Epithelial cell of esophagus (primary cell): ENCODE measurements around the gene IRF1.

ENCODE experiments used
- DNase-seq: peaks from one replicate; pipeline ENCODE4 v3.0.0; 2010; ENCODE audit warnings: low read depth
- H3K4me3 ChIP-seq: 2 replicates; pipeline ENCODE4 v1.5.1; 2011; ENCODE audit warnings: mild to moderate bottlenecking, low read length, control low read depth
- CTCF ChIP-seq: IDR thresholded peaks from 2 replicates; pipeline ENCODE4 v1.5.1; 2011; ENCODE audit warnings: low read depth, mild to moderate bottlenecking, low read length, control low read depth, inconsistent platforms; ENCODE audit not compliant: insufficient read depth; ENCODE audit errors: missing control alignments

Gene IRF1

GRCh38 chr5:132464156-132464939 lies 26.2 kb downstream of the IRF1 start:
- no peak for TF ChIP-seq CTCF
- DNase-seq: no peak
- no peak overlapping the region for H3K4me3 ChIP-seq

GRCh38 chr5:132463811-132464155 lies 26.8 kb downstream of the IRF1 start:
- no peak for DNase-seq
- no peak for TF ChIP-seq CTCF
- H3K4me3 ChIP-seq: no peak overlapping the region

DNA sequence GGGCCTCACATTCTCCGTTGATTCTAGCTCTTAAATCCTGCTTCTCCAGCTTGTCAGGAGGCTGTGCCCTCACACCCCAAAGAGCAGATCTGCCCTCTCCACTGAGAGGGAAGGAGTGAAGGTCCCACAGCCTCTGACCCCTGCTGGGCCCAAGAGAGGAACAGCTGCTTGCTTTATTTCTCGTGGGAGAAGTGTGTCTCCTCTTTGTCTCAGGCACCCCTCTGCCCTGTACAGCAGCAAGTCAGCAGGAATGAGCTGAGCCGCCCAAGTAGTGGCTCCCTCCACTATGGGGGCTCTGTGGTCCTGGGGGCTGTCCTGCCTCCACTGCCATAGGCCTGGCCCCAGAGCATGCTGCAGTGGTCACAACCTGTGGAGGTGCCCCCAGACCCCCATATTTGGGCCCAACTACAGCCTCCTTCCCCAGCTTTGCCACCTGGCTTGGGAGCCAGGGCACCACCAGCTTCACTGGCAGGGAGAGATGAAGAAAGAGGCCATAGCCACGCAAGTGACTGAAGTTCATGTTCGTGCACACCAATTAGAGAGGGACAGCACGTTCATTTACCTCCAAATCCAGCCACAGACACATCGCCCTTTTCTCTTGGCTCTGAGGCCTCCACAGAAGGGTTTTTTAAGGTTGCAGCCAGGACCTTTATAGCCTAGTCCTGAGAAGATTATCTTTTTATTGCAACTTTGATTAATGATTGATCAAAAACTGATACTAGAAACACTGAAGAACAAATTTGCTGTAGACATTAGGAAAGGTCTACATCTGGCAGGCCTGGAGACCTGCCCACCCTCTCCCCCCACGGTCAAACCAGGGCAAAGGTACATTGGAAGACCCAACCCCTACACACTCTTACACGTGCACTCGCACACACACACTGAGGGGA lies 27.5 kb downstream of the IRF1 start:
- no peak for TF ChIP-seq CTCF
- DNase-seq: no peak
- no peak overlapping the region for H3K4me3 ChIP-seq

GRCh38 chr5:132462333-132462732 lies 28.2 kb downstream of the IRF1 start:
- no peak for DNase-seq
- H3K4me3 ChIP-seq: no peak overlapping the region
- TF ChIP-seq CTCF: no peak

DNA sequence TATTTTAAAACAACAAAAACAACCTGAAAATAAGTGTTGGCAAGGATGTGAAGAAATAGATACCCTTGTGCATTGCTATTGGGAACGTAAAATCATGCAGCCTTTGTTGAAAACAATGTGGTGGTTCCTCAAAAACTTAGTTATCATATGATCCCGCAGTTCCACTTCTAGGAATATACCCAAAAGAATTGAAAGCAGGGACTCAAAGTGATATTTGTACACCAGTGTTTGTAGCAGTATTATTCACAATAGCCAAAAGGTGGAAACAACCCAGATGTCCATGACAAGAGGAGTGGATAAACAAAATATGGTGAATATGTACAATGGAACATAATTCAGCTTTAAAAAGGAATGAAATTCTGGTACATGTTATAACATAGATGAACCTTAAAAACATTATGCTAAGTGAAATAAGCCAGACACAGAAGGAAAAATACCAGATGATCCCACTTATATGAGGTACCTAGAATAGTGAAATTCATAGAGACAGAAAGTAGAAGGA lies 29.0 kb downstream of the IRF1 start:
- H3K4me3 ChIP-seq: no peak overlapping the region
- no peak for TF ChIP-seq CTCF
- no peak for DNase-seq

DNA sequence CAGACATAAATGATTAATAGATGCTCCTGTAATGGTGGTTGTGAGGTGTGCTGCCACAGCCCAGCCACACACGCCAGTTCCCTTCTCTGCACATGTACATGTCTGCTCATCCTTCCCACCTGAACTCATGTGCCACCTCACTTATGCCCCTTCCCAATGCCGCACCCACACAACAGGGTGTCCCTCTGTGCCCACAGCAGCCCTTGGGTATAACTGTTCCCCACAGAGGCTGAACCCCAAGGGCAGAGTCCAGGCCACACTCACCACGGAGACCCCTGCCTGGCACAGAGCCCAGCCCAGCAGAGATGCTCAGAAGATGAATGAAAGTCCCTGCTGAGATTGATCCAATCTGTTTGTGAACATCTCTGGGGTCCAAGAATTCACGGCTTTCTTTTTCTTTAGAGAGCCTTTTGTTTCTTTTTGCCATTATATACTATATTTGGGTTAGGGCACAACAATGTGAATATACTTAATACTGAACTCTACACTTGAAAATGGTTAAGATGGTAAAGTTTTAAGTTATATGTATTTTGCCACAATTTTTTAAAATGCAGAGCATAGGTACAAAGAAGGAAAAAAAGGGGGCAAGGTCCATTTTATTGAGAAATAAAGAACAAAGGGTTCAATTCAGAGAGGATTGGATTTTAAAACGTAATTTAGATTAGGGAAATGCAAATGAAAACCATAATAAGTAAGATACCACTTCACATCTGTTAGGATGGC lies 29.6 kb downstream of the IRF1 start:
- no peak for TF ChIP-seq CTCF
- no peak for DNase-seq
- H3K4me3 ChIP-seq: no peak overlapping the region
